GM06990 (cell line): ENCODE data around the gene MAPKAP1.

Source experiments
- DNase-seq: peaks from one replicate; pipeline ENCODE4 v3.0.0-alpha.2; 2011; ENCODE audit not compliant: insufficient read length; ENCODE audit errors: extremely low read depth
- H3K27me3 ChIP-seq: replicated peaks from 2 replicates; pipeline ENCODE4 v1.6.0; 2011; ENCODE audit warnings: low read length; ENCODE audit not compliant: control insufficient read depth, insufficient read depth
- H3K36me3 ChIP-seq: 2 replicates; pipeline ENCODE4 v1.5.1; 2011; ENCODE audit warnings: low read length; ENCODE audit not compliant: control insufficient read depth, insufficient read depth
- H3K4me3 ChIP-seq: replicated peaks from 2 replicates; pipeline ENCODE4 v1.5.1; 2011; ENCODE audit warnings: low read depth, mild to moderate bottlenecking, control low read depth, low read length
- CTCF ChIP-seq: IDR thresholded peaks from 2 replicates; pipeline ENCODE4 v1.5.1; 2011; ENCODE audit warnings: low read length, control low read depth, mild to moderate bottlenecking, inconsistent platforms; ENCODE audit not compliant: insufficient read depth, poor library complexity, severe bottlenecking

The MAPKAP1 gene

DNA sequence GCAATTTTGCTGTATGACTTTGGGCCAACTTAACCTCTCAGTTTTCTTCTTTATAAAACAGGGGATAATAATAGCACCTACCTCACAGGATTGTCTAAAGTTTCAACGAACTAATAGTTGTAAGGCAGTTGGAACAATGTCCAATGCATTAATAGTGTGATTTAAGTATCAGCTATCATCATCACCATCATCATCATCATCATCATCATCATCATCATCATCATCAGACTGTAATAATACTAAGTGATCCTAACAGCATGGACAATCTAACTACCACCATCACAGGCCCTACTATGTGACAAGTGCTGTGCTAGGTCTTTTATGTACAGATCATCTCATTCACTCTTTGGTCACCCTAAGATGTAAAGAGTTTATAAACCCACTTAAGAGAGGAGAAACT is 196.0 kb downstream of the MAPKAP1 start:
- no peak overlapping the region for H3K4me3 ChIP-seq
- peaks cover 4% of the 10 kb centered on the region for H3K36me3 ChIP-seq
- H3K27me3 ChIP-seq: no peaks in the 10 kb centered on the region
- TF ChIP-seq CTCF: no peak
- DNase-seq: no peak

DNA sequence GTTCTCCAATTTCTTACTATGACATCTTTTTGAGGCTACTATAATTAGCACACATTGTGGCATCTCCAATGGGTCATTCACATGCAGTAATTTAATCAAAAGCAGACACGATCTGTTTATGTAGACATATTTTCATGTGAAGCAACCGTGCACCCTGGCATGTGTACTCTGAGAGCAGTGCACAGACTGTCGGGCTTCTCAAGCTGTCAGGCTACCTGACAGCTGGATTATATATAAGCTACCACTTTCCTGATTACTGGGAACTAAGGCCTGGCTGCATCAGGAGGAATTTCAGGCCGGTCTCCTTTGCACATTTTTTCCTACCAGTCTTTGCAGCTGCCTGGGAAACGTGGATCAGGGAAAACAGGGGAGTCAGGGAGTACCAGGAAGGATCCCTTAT is 197.5 kb downstream of the MAPKAP1 start:
- DNase-seq: no peak
- no peak overlapping the region for H3K4me3 ChIP-seq
- no peaks in the 10 kb centered on the region for H3K27me3 ChIP-seq
- TF ChIP-seq CTCF: no peak
- H3K36me3 ChIP-seq: peaks cover 7% of the 10 kb centered on the region

- TF ChIP-seq CTCF: no peak
- Histone ChIP-seq H3K27me3 (no peaks in the 10 kb centered on the region), H3K4me3 (no peak overlapping the region), H3K36me3 (peaks cover 7% of the 10 kb centered on the region)
- no peak for DNase-seq
Measured at GRCh38 chr9:125508249-125508648, 198.8 kb downstream of the MAPKAP1 start.

GRCh38 chr9:125507226-125507625 is 199.8 kb downstream of the MAPKAP1 start:
- no peak overlapping the region for H3K4me3 ChIP-seq
- peaks cover 7% of the 10 kb centered on the region for H3K36me3 ChIP-seq
- no peak for TF ChIP-seq CTCF
- DNase-seq: no peak
- no peaks in the 10 kb centered on the region for H3K27me3 ChIP-seq

GRCh38 chr9:125505988-125506438 is 201.0 kb downstream of the MAPKAP1 start:
- Histone ChIP-seq H3K4me3 (no peak overlapping the region), H3K36me3 (peaks cover 5% of the 10 kb centered on the region), H3K27me3 (no peaks in the 10 kb centered on the region)
- no peak for TF ChIP-seq CTCF
- DNase-seq: no peak

DNA sequence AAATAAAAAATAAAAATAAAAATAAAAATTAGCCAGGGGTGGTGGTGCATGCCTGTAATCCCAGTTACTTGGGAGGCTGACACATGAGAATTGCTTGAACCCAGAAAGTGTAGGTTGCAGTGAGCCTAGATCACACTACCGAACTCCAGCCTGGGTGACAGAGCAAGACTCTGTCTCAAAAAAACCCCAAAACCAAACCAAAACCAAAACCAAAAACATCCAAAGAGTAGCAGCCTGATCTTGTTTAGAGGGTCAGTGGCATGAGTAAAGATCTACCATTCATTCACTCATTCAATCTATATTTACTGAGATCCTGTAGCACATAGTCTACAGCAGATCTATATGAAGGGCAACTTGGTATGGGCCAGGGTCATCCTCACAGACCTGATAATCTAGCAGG is 202.4 kb downstream of the MAPKAP1 start:
- H3K27me3 ChIP-seq: no peaks in the 10 kb centered on the region
- no peak for DNase-seq
- TF ChIP-seq CTCF: no peak
- H3K36me3 ChIP-seq: peaks cover 5% of the 10 kb centered on the region
- no peak overlapping the region for H3K4me3 ChIP-seq
